Retinal pigment epithelial cell (primary cell): ENCODE measurements around the gene BPIFB1.

ENCODE experiments used
- DNase-seq: peaks from one replicate; pipeline ENCODE4 v3.0.0-alpha.2; 2010; ENCODE audit warnings: low read depth
- H3K4me3 ChIP-seq: 2 replicates; pipeline ENCODE4 v1.5.1; 2011; ENCODE audit warnings: mild to moderate bottlenecking, low read length, control low read depth, moderate library complexity
- TF ChIP-seq, protein P1 (sequence below): conservative IDR thresholded peaks from 2 replicates; pipeline ENCODE4 v1.5.1; 2011; ENCODE audit warnings: low read depth, low read length, control low read depth, inconsistent platforms

The BPIFB1 gene

DNA sequence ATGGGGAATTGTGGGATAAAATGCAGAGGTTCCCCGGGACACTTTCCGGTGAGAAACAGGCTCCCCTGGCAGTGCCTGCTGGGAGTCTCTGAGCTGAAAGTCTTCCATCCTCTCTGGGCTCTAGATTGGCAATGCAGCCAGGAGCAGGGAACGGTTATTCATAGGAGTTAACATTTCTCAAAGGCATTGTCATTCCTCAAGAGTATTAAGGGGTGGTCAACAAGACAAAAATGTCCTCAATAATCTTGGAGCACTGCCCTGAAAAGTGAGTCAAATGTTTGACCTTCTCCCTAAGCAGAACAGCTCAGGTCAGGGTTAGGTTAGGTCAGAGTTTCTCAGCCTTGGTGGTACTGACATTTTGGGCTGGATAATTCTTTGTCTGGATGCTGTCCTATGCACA, 13.2 kb downstream of the BPIFB1 start:
- no peak for DNase-seq
- TF ChIP-seq, protein P1, sequence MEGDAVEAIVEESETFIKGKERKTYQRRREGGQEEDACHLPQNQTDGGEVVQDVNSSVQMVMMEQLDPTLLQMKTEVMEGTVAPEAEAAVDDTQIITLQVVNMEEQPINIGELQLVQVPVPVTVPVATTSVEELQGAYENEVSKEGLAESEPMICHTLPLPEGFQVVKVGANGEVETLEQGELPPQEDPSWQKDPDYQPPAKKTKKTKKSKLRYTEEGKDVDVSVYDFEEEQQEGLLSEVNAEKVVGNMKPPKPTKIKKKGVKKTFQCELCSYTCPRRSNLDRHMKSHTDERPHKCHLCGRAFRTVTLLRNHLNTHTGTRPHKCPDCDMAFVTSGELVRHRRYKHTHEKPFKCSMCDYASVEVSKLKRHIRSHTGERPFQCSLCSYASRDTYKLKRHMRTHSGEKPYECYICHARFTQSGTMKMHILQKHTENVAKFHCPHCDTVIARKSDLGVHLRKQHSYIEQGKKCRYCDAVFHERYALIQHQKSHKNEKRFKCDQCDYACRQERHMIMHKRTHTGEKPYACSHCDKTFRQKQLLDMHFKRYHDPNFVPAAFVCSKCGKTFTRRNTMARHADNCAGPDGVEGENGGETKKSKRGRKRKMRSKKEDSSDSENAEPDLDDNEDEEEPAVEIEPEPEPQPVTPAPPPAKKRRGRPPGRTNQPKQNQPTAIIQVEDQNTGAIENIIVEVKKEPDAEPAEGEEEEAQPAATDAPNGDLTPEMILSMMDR = no peak

DNA sequence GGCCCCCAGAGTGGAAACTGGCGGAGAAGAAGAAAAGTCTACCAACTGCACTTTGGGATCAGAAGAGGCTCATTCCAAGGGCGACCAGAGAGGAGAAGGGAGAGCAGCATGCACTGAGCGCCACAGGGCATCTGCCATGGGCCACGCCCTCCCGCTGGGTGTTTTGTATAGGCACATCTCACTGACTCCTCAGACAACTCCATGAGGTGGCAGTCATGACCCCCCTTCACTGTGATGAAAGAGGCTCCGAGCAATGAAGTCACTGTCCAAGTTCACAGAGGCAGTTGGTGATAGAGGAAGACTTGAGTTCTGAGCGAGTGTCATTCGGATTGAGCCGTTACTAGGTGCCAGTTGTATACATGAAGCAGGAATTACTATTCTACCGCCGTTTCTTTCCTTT, 15.4 kb downstream of the BPIFB1 start:
- TF ChIP-seq, protein P1 = no peak
- no peak for DNase-seq
- no peak overlapping the region for H3K4me3 ChIP-seq

More for the DNA sequence above, 13.2 kb downstream of the BPIFB1 start:
- no peak overlapping the region for H3K4me3 ChIP-seq

DNA sequence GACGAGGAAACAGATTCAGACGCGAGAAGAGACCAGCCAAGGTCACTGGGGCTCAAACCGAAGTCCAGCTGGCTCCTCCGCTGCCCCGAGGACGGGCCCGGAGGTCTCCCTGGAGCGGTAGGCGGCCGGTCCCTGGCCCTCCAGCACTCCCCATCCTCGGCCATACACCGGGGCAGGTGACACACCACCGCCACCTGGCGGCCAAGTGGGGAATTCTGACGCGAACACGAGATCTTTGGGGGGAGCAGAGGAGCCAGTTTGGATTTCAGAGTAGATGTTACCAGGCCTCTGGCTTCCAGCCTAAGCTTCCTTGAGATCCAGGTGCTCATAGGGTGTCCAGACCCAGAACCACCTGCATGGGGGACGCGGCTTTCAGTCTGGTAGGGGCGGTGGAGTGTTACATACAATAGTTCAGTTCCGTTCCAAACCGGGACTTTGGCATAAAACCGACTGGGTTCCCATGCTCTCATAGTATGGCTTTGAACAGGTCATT, 16.1 kb downstream of the BPIFB1 start:
- no peak for DNase-seq
- H3K4me3 ChIP-seq = no peak overlapping the region
- TF ChIP-seq, protein P1 = peak; percentile 95

DNA sequence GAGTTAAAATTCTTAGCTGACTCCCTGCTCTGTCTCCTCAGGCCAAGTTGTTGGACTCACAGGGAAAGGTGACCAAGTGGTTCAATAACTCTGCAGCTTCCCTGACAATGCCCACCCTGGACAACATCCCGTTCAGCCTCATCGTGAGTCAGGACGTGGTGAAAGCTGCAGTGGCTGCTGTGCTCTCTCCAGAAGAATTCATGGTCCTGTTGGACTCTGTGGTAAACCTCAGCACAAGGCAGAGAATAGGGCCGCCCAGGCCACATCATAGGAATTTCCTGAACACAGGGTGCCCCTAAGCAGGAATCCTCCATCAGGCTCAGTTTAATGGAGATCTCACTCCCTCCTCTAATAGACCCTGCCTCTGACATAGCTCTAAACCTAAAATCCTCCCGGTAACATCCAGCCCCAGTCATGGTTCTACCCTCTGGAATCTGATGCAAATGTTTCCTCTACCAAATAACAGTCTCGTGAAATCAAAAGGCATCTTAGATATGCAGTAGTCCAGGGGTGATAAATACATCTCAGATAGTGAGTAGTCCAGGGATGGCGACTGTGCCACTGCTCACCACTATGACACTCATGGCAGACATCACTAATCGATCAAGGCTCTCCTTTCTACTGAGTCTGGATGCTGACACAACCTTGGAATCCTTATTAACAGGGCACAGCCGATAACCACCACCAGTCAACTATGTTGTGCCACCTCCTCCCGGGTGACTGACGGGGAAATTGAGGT, 18.3 kb downstream of the BPIFB1 start:
- TF ChIP-seq, protein P1 = no peak
- DNase-seq = no peak
- H3K4me3 ChIP-seq = no peak overlapping the region

DNA sequence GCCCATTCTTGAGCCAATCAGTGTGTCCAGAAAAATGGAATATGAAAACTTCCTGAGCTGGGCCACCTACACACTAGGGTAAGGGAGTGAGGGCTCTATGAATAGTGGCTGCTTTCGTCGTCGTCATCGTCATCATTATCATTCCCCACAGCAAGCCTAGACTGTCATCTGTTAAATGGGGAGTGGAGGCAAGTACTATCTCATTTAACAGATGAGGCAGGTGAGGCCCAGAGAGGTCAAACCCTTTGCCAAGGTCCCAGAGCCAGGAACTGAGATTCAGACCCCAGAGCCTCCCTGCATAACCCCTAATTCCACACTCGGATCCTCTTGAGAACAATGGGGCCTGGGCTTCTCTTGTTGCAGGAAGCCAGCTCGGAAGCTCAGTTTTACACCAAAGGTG, 20.6 kb downstream of the BPIFB1 start:
- TF ChIP-seq, protein P1 = no peak
- DNase-seq = no peak

DNA sequence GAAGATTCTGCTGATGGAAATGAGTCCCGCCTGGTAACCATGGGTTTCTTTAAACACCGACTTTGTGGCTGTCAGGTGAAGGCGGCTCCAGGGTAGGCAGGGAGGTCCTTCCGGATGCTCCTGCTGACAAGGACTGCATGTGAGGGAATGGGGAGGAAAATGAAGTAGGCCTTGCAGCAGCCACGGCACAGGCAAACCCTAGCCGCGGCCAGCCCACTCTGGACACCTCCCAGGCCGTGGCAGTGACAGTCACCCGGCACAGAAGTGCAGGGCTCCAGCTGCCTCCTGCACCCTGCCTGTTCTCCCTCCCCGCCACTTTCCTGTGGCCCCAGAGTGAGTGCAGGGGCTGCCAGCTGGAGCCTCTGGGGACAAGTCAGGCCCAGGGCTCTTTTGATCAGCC, 21.0 kb downstream of the BPIFB1 start:
- DNase-seq = no peak
- TF ChIP-seq, protein P1 = no peak
- no peak overlapping the region for H3K4me3 ChIP-seq

More for the DNA sequence above, 20.6 kb downstream of the BPIFB1 start:
- no peak overlapping the region for H3K4me3 ChIP-seq

DNA sequence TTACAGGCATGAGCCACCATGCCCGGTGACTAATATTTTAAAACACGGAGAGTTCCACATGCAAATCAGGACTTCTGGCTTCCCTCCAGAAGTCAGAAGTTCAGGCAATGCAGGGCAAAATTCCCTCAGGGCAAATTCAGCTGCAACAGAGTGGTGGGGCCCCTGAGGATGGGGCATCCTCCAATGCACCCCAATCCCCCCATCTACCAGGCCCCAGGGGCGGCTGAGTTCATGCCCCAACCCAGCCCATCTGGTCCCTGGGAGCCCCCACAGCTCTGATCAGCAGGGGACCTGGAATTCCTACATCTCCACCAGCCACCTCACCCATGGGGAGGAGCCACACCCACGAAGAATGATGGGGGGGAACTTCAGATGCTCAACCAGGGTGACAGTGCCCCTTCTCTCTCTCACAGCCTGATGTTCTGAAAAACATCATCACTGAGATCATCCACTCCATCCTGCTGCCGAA, 22.6 kb downstream of the BPIFB1 start:
- peak; percentile 11 for DNase-seq
- H3K4me3 ChIP-seq = no peak overlapping the region
- TF ChIP-seq, protein P1 = no peak
